GM10847 (cell line): ENCODE measurements around the gene CREB1.

Experiments
- POLR2A ChIP-seq: IDR thresholded peaks from 2 replicates; pipeline ENCODE4 v1.6.1; 2011; ENCODE audit not compliant: insufficient read length; ENCODE audit errors: extremely low read depth

The CREB1 gene

GRCh38 chr2:207498427-207498826 is 31.3 kb upstream of the CREB1 start:
- no peak for TF ChIP-seq POLR2A

DNA sequence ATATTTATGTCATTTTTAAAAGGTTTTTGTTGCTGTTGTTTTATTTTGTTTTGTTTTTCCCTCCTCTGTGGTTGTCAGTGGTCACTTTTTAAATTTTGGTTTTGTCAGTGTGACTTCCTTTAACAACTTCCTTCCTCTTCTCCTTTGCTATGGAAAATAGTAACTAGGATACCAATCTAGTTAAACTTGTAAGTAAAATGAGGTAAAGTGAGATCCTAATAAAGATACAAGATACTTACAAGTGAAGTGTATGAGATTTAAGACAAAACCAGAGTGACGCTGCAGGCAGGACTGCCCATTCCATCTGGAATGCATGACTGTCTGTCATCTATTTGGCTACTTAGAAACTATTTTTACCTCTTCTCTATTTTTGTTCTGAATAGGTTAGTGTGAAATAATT is 30.6 kb upstream of the CREB1 start:
- TF ChIP-seq POLR2A: no peak

- no peak for TF ChIP-seq POLR2A
Measured at GRCh38 chr2:207501802-207502576, 27.8 kb upstream of the CREB1 start.

GRCh38 chr2:207502577-207503198 is 27.1 kb upstream of the CREB1 start:
- TF ChIP-seq POLR2A: no peak

DNA sequence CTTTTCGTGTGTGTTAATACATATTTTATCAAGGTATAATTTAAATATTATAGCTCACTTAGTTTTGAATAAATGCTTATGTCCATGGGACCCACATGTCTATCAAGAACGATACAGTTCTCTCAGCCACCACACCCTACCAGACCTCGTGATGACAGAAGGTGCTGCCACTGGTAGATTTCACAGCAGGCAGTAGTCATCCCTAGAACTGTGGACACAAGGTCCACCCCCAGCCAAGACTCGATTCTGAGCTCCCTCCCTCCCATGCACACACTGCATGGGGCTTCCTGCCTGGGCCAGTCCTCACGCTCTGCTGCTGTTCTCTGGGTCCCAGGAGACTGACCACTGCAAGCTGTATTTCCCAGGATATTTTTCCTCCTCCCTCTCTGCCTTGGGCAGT is 26.5 kb upstream of the CREB1 start:
- no peak for TF ChIP-seq POLR2A

- TF ChIP-seq POLR2A: no peak
Measured at GRCh38 chr2:207504513-207505170, 25.1 kb upstream of the CREB1 start.

GRCh38 chr2:207505171-207505570 is 24.6 kb upstream of the CREB1 start:
- TF ChIP-seq POLR2A: no peak

GRCh38 chr2:207505728-207506127 is 24.0 kb upstream of the CREB1 start:
- no peak for TF ChIP-seq POLR2A

DNA sequence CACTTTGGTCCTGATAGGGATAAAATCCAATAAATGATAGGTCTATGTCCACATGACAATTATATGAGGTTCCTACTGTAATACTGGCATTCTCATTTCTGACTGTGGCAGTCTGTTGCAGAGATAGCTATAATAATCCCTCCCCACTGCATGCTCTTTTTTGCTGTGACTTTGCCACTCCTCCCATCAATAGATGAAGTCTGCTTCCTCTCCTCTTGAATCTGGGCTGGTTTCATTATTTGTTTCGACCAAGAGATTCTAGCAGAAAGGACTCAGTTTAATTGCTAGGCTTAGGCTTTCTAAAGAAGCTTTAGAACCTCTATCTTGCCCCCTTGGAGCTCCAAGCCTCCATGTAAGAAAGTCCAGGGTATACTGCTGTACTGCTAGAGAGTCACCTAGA is 23.3 kb upstream of the CREB1 start:
- no peak for TF ChIP-seq POLR2A

GRCh38 chr2:207510148-207510547 is 19.6 kb upstream of the CREB1 start:
- TF ChIP-seq POLR2A: no peak

- TF ChIP-seq POLR2A: no peak
Measured at GRCh38 chr2:207511851-207512250, 17.9 kb upstream of the CREB1 start.

DNA sequence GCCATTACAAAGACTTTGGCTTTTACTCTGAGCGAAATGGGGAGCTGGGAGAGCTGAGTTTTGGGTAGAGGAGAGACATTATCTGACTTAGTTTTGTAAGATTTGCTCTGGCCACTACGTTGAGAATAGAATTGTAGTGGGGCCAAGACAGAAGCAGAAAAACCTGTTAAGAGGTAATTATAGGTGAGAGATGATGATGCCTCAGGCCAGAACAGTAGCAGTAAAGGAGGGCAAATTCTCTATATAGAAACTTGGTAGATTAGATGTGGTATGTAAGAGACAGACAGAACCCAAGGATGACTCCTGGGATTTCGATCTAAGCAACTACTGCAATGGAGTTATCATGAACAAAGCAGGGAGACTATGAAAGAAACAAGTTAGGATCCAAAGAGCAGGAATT is 17.4 kb upstream of the CREB1 start:
- TF ChIP-seq POLR2A: no peak

DNA sequence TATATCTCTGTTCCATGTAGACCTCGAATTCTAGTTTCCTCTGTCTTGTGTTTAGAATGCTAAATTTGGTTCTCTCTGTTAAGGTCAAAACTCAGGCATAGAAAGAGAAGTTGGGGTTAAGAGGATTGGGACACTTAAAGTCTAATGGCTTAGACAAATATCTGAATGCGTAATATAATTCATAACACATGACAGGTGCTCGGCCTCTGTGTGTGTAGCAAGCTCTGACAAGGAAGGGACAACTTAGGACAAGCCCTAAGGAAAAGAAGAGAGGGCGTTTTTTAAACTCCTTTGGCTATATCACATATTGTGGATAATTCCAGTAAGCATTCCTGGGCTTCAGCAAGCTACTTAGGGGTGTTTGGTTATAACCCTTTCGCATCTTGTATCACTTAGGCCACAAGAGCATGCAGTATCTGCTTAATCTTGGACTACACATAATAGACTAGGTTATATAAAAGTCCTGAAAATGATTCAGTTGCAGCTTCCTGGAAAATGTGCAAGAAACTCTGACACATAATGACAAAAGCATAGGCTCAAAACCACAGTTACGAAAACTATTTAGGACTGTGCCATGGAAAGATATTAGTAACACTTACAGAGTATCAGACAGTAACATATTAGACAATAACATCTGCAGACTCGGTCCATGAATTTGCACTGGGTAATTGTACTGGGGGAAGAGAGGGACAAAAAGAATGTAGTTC is 16.1 kb upstream of the CREB1 start:
- no peak for TF ChIP-seq POLR2A

GRCh38 chr2:207514451-207514850 is 15.3 kb upstream of the CREB1 start:
- no peak for TF ChIP-seq POLR2A

DNA sequence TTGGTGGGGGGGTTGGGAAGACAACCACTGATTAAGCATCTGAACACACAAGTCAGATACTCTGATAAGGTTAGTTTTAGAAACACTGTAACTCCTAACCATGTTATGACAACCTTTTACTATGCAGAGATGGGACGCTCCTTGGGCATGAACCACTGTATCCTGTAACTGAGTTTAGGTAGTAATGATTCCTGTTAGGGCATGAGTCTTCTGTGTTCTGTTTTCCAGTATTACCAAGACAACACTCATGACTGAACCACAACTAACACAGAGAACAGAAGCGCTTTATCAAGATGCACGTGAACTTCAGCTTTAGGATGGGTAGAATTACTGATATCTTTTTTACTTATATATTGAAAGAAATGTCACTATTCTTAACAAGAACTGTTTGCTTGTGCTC is 14.1 kb upstream of the CREB1 start:
- TF ChIP-seq POLR2A: no peak

DNA sequence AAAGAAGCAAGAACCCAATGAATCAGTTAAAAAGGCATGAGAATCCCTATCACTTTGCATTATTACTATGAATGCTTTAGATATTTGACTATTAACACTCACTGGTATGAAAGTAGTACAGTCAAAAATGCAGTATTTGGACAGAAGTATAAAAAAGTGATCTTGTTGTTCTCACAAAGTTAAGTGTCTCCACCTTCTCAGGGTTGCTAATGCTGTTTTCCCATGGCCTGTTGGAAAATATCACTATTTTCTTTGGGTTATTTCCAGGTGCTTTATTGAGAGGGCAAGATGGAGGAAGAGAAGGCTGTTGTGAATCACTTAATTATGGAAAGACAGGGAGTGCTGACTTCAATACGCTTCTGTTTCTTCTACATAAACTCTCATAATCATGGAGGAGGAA is 13.6 kb upstream of the CREB1 start:
- TF ChIP-seq POLR2A: no peak

GRCh38 chr2:207523005-207523404 is 6.8 kb upstream of the CREB1 start:
- TF ChIP-seq POLR2A: no peak
